AG04449 (cell line): Measurements from ENCODE around the gene C9orf50.
A peak's percentile ranks its signal among the peaks of the same experiment; 100 is the strongest.

Experiments
- CTCF ChIA-PET: fragments of 350-600 bp; formaldehyde crosslinking; extraction: SDS; loops from one replicate; lab custom pipeline; 2021; ENCODE audit warnings: antibody characterized with exemption; lab: Yijun Ruan, JAX
- POLR2A ChIA-PET: fragments of 400-600, 350-600 bp; formaldehyde crosslinking; extraction: SDS; loops from one replicate; lab custom pipeline; 2020; ENCODE audit warnings: antibody characterized with exemption, inconsistent platforms; lab: Yijun Ruan, JAX
- DNase-seq: peaks from one replicate; pipeline ENCODE4 v3.0.0-alpha.2; 2010; ENCODE audit warnings: low read depth, low spot score
- H3K4me3 ChIP-seq: 2 replicates; pipeline ENCODE4 v1.5.1; 2011; ENCODE audit warnings: low read depth, mild to moderate bottlenecking, control low read depth, low read length
- CTCF ChIP-seq: IDR thresholded peaks from one replicate; pipeline ENCODE4 v1.5.1; 2011; ENCODE audit warnings: mild to moderate bottlenecking, moderate library complexity, low read length, control low read depth, inconsistent platforms; ENCODE audit not compliant: insufficient read depth; ENCODE audit errors: missing control alignments

The C9orf50 gene

DNA sequence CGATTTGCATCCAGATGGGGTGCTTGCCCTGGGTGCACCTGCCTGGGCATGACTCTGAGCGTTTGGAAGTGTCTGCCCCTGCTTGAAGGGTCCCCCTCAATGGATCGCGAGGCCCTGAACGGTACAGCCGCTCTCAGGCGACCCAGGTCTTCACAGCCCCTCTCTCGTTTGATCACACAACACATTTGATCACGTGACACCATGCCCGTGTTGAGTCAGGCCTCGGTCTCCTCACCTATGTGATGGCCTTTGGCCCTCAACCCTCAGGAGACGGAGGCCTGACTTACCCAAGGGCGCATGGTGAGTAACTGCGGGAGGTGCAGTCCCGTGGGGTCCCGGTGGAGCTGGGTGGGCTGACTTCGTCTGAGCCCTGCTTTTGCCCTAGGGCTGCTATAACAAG, 24.0 kb upstream of the C9orf50 start:
- ChIA-PET POLR2A (no interaction called here), CTCF (interaction anchor here (3.1 to 14.5 kb wide), 4 partner anchors 17 to 141 kb away, joined by 30 to 267 read pairs (median 90); partner anchors contain the start of gene NTMT1)
- no peak for DNase-seq
- H3K4me3 ChIP-seq = no peak overlapping the region
- no peak for TF ChIP-seq CTCF

DNA sequence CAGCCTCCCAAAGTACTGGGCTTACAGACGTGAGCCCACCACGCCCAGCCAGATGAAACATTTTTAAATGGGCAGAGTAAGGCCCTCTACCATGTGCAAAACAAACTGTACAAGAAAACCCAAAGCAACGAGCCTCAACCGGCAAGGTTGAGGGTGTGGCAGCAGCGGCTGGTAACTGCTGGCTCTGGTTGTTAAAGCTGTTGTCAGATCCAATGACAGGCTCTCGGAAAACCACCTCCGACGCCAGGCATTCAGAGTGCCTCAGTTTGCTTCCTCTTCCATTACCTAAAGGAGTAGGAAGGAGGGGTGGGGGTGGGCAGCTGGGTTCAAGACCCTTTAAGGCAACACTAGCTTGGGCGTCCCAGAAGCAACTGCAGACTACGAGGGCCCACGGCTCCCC, 23.5 kb upstream of the C9orf50 start:
- POLR2A ChIA-PET = no interaction called here
- CTCF ChIA-PET = interaction anchor here (3.1 to 14.5 kb wide), 4 partner anchors 16 to 142 kb away, joined by 30 to 267 read pairs (median 90); partner anchors contain the start of gene NTMT1

DNA sequence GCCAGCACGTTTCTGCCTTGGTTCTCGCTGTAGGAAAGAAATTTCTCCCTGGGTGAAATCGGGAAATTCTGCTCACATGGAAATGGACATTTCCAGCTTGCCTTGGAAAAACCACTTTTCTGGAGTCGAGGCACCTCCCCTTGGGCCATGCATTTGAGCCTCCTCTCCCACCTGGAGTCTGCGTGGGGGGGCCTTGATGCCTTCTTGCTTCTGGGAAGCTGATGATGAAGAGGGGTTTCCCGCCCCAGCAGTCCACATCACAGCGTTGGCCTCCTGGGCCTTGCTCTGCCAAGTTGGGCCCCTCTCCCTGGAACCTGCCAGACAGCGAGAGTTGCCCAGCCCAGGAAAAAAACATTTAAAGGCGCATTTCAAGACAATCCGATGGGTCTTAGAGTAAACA, 22.8 kb upstream of the C9orf50 start:
- TF ChIP-seq CTCF = no peak
- POLR2A ChIA-PET = no interaction called here
- no peak overlapping the region for H3K4me3 ChIP-seq
- CTCF ChIA-PET = interaction anchor here (0.9 to 14.5 kb wide), 12 partner anchors 14 to 512 kb away, joined by 3 to 267 read pairs (median 20); partner anchors contain the start of genes NTMT1 and PRRX2
- DNase-seq = no peak

More for the DNA sequence above, 23.5 kb upstream of the C9orf50 start:
- no peak for TF ChIP-seq CTCF
- no peak overlapping the region for H3K4me3 ChIP-seq
- no peak for DNase-seq

DNA sequence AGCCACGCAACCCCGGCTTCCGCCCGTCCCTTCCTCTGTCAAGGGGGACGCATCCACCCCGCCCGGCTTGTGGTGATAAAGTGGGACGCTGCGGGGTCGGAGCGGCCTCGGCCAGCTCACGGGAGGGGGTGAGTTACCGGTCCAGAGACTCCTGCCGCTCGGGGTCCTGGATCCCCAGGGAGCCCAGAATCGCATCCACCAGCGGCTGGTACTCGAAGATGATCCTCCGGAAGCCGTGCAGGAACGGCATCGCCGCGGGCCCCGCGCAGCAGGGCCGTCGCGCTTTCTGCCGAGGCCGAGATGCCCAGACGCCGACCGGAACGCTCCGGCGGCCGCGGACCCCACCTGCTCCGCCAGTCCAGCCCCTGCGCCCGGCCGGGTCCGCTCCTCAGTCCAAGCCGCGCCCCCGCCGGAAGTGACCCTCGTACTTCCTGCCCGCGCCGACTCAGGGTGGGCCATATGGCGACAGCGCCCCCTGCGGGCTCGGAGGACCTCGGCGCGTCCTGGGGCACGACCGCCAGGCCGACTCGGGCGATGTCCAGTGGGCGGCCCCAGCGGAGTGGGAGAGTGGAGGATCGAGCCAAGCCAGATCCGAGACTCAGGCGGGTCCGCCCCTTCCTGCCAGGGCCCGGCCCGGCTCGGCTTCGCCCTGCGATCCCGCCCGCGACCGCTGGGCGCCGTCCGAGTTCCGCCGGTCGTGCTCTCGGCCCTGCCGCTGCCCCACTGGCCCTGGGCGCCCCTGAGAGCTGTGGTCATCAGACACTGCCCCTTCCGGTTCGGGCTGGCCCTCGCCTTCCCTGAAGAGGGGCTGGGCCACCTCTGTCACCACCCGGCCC, 21.1 kb upstream of the C9orf50 start, which contains the start of gene ASB6:
Gene ASB6, minus strand, starts transcription at position 402 of the 836 bp plus-strand sequence. Its CDS starts 152 bp downstream, at position 250.
- peak within 1 kb of the TSS; percentile 87 for H3K4me3 ChIP-seq
- CTCF ChIA-PET = interaction anchor here (0.6 to 14.5 kb wide), 29 partner anchors 10 to 518 kb away, joined by 3 to 267 read pairs (median 4); partner anchors contain the start of gene NTMT1
- TF ChIP-seq CTCF = peak; percentile 89
- DNase-seq = peak; percentile 69
- POLR2A ChIA-PET = interaction anchor here (0.6 kb wide), 1 partner anchor 146 kb away, joined by 3 read pairs; no protein-coding TSS in a partner anchor

DNA sequence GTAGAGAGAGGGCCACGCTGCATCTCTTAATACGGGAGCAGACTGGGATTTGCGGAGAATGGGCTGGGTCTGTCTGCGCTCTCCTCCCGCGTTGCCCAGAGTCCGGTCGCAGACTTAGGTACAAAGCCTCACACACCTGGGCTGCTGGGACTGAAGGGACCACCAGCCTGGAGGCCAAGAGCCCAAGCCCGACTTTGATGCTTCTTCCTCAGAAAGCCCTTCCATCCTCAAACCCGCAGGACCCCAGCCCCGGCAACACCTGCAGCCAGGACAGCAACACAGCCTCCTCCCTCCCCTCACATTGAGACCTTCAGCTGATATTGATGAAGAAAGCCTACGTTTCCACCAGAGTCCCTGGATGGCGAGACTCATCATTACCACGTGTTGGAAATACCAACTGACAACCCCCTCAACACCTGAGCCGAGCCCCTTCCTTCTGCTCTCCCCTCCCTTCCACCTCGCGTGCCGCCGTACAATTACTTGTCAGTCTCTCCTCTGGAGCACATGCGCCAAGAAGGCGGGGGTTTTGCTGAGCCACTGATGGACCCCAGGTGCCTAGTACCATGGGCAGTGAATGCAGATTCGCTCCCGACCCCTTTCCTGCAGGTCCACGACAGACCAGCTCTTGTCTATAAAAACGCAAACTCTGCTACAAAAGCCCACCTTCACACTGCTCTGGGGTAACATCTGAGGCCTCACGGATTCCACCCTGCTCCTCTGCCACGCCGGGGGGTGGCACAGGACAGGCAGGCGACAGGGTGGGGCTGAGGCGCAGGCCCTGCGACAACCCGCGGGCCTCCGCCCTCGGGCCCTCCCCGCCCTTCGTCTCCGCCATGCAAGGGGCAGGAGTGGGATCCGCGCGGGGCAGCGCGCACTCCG, 20.2 kb upstream of the C9orf50 start:
- CTCF ChIA-PET = interaction anchor here (0.7 to 14.5 kb wide), 14 partner anchors 11 to 518 kb away, joined by 3 to 267 read pairs (median 9); partner anchors contain the start of genes C9orf50 and NTMT1
- POLR2A ChIA-PET = interaction anchor here (0.8 to 2.9 kb wide), 2 partner anchors 14 to 501 kb away, joined by 3 to 11 read pairs; no protein-coding TSS in a partner anchor
- peak overlapping the region; percentile 87 for H3K4me3 ChIP-seq
- TF ChIP-seq CTCF = no peak
- no peak for DNase-seq
